ES-I3 (cell line): ENCODE measurements around the gene CACNA2D1.

ENCODE experiments used
- H3K36me3 ChIP-seq: 2 replicates; pipeline ENCODE4 v1.6.1; 2013; ENCODE audit warnings: mild to moderate bottlenecking, low read length, control low read depth, moderate library complexity; ENCODE audit not compliant: insufficient read depth
- H3K4me1 ChIP-seq: 2 replicates; pipeline ENCODE4 v1.6.1; 2013; ENCODE audit warnings: mild to moderate bottlenecking, control low read depth, low read length; ENCODE audit not compliant: insufficient read depth
- H3K9ac ChIP-seq: 2 replicates; pipeline ENCODE4 v1.6.1; 2013; ENCODE audit warnings: low read depth, mild to moderate bottlenecking, low read length, moderate library complexity
- H3K9me3 ChIP-seq: 2 replicates; pipeline ENCODE4 v1.6.1; 2013; ENCODE audit warnings: mild to moderate bottlenecking, low read length, moderate library complexity; ENCODE audit not compliant: control insufficient read depth, insufficient read depth

Gene CACNA2D1

GRCh38 chr7:82175319-82175718 is 268.3 kb downstream of the CACNA2D1 start:
- H3K9ac ChIP-seq, result no peak overlapping the region; the same call in 1 of the 2 replicates
- H3K4me1 ChIP-seq, result peaks cover 49% of the 10 kb centered on the region
- H3K9me3 ChIP-seq, result no peaks in the 10 kb centered on the region
- H3K36me3 ChIP-seq, result no peaks in the 10 kb centered on the region

GRCh38 chr7:82173400-82174021 is 270.1 kb downstream of the CACNA2D1 start:
- no peak overlapping the region for H3K9ac ChIP-seq
- peaks cover 33% of the 10 kb centered on the region for H3K4me1 ChIP-seq
- no peaks in the 10 kb centered on the region for H3K36me3 ChIP-seq

GRCh38 chr7:82172881-82173280 is 270.7 kb downstream of the CACNA2D1 start:
- H3K9me3 ChIP-seq, result no peaks in the 10 kb centered on the region
- peaks cover 32% of the 10 kb centered on the region for H3K4me1 ChIP-seq
- no peak overlapping the region for H3K9ac ChIP-seq
- H3K36me3 ChIP-seq, result no peaks in the 10 kb centered on the region

More at GRCh38 chr7:82173400-82174021, 270.1 kb downstream of the CACNA2D1 start:
- no peaks in the 10 kb centered on the region for H3K9me3 ChIP-seq

GRCh38 chr7:82172017-82172416 is 271.6 kb downstream of the CACNA2D1 start:
- H3K9me3 ChIP-seq, result no peaks in the 10 kb centered on the region
- no peaks in the 10 kb centered on the region for H3K36me3 ChIP-seq
- H3K4me1 ChIP-seq, result peaks cover 24% of the 10 kb centered on the region
- no peak overlapping the region for H3K9ac ChIP-seq

GRCh38 chr7:82167558-82168314 is 275.8 kb downstream of the CACNA2D1 start:
- peaks cover 7% of the 10 kb centered on the region for H3K4me1 ChIP-seq
- no peak overlapping the region for H3K9ac ChIP-seq
- no peaks in the 10 kb centered on the region for H3K36me3 ChIP-seq
- H3K9me3 ChIP-seq, result no peaks in the 10 kb centered on the region

- Histone ChIP-seq H3K4me1 (peaks cover 11% of the 10 kb centered on the region), H3K9me3 (no peaks in the 10 kb centered on the region; the same call in 1 of the 2 replicates), H3K36me3 (no peaks in the 10 kb centered on the region), H3K9ac (no peak overlapping the region)
Observed at GRCh38 chr7:82166260-82167015, 277.1 kb downstream of the CACNA2D1 start.

- Histone ChIP-seq H3K9ac (no peak overlapping the region), H3K4me1 (peaks cover 11% of the 10 kb centered on the region), H3K9me3 (no peaks in the 10 kb centered on the region; the same call in 1 of the 2 replicates), H3K36me3 (no peaks in the 10 kb centered on the region)
Observed at GRCh38 chr7:82164813-82165212, 278.8 kb downstream of the CACNA2D1 start.

GRCh38 chr7:82164410-82164809 is 279.2 kb downstream of the CACNA2D1 start:
- H3K9ac ChIP-seq, result no peak overlapping the region
- peaks cover 11% of the 10 kb centered on the region for H3K4me1 ChIP-seq
- no peaks in the 10 kb centered on the region; the same call in 1 of the 2 replicates for H3K9me3 ChIP-seq
- H3K36me3 ChIP-seq, result no peaks in the 10 kb centered on the region

- no peaks in the 10 kb centered on the region; the same call in 1 of the 2 replicates for H3K9me3 ChIP-seq
- peaks cover 11% of the 10 kb centered on the region for H3K4me1 ChIP-seq
- no peaks in the 10 kb centered on the region for H3K36me3 ChIP-seq
- no peak overlapping the region for H3K9ac ChIP-seq
Observed at GRCh38 chr7:82163586-82163985, 280.0 kb downstream of the CACNA2D1 start.

GRCh38 chr7:82162289-82162688 is 281.3 kb downstream of the CACNA2D1 start:
- Histone ChIP-seq H3K4me1 (peaks cover 11% of the 10 kb centered on the region), H3K9ac (no peak overlapping the region), H3K36me3 (no peaks in the 10 kb centered on the region), H3K9me3 (no peaks in the 10 kb centered on the region; the same call in 1 of the 2 replicates)

- H3K4me1 ChIP-seq, result peaks cover 14% of the 10 kb centered on the region; the same call in 1 of the 2 replicates
- no peaks in the 10 kb centered on the region for H3K36me3 ChIP-seq
- H3K9ac ChIP-seq, result no peak overlapping the region
Observed at GRCh38 chr7:82158327-82158726, 285.2 kb downstream of the CACNA2D1 start.

GRCh38 chr7:82156893-82157292 is 286.7 kb downstream of the CACNA2D1 start:
- H3K36me3 ChIP-seq, result no peaks in the 10 kb centered on the region
- peaks cover 7% of the 10 kb centered on the region; the same call in 1 of the 2 replicates for H3K4me1 ChIP-seq
- no peak overlapping the region for H3K9ac ChIP-seq
- no peaks in the 10 kb centered on the region; the same call in 1 of the 2 replicates for H3K9me3 ChIP-seq

More at GRCh38 chr7:82158327-82158726, 285.2 kb downstream of the CACNA2D1 start:
- H3K9me3 ChIP-seq, result no peaks in the 10 kb centered on the region; the same call in 1 of the 2 replicates

- peaks cover 7% of the 10 kb centered on the region; the same call in 1 of the 2 replicates for H3K4me1 ChIP-seq
- H3K9ac ChIP-seq, result no peak overlapping the region
- no peaks in the 10 kb centered on the region for H3K36me3 ChIP-seq
- H3K9me3 ChIP-seq, result no peaks in the 10 kb centered on the region
Observed at GRCh38 chr7:82156168-82156567, 287.4 kb downstream of the CACNA2D1 start.

GRCh38 chr7:82154728-82155127 is 288.8 kb downstream of the CACNA2D1 start:
- H3K4me1 ChIP-seq, result peaks cover 7% of the 10 kb centered on the region; the same call in 1 of the 2 replicates

More at GRCh38 chr7:82154728-82155127, 288.8 kb downstream of the CACNA2D1 start:
- Histone ChIP-seq H3K9me3 (no peaks in the 10 kb centered on the region), H3K9ac (no peak overlapping the region), H3K36me3 (no peaks in the 10 kb centered on the region)
